ENCODE measurements around the gene HCN2. TPM values are rescaled to one million over a fixed set of nuclear protein-coding genes. Genes with fewer than 3 reads are reported as not detected.
A peak's percentile ranks its signal among the peaks of the same experiment; 100 is the strongest.

HCN2 gene
- total RNA-seq, 1 donor from 2014 or later: 0.52 TPM

- no peak for ATAC-seq
Measured at GRCh38 chr19:640161-640558, 50.5 kb downstream of the HCN2 start.

GRCh38 chr19:640606-641189 lies 51.0 kb downstream of the HCN2 start:
- ATAC-seq (no peak), DNase-seq (no peak)
- Histone ChIP-seq H3K4me1 (peaks cover 10% of the 10 kb centered on the region), H3K36me3 (peaks cover 2% of the 10 kb centered on the region), H3K27ac (no peak overlapping the region), H3K9me3 (no peaks in the 10 kb centered on the region), H3K27me3 (no peaks in the 10 kb centered on the region), H3K4me3 (no peak overlapping the region)
- TF ChIP-seq CTCF (IDR thresholded peaks at IDR 0.05): no peak
- intact Hi-C loops (cut with DNase I): no loop called here

More at GRCh38 chr19:640161-640558, 50.5 kb downstream of the HCN2 start:
- Histone ChIP-seq H3K9me3 (no peaks in the 10 kb centered on the region), H3K27me3 (no peaks in the 10 kb centered on the region), H3K4me1 (peaks cover 10% of the 10 kb centered on the region), H3K36me3 (no peaks in the 10 kb centered on the region), H3K4me3 (peak overlapping the region; percentile 44), H3K27ac (no peak overlapping the region)
- TF ChIP-seq CTCF (IDR thresholded peaks at IDR 0.05): no peak
- intact Hi-C loops (cut with DNase I): no loop called here
- DNase-seq: no peak

GRCh38 chr19:641702-642101 lies 52.0 kb downstream of the HCN2 start:
- ATAC-seq: no peak

GRCh38 chr19:642767-643727 lies 53.4 kb downstream of the HCN2 start:
- peaks cover 25% of the 10 kb centered on the region for H3K36me3 ChIP-seq
- intact Hi-C loops (cut with DNase I): no loop called here
- no peak for TF ChIP-seq CTCF (IDR thresholded peaks at IDR 0.05)

More at GRCh38 chr19:641702-642101, 52.0 kb downstream of the HCN2 start:
- no peak for TF ChIP-seq CTCF (IDR thresholded peaks at IDR 0.05)
- H3K27ac ChIP-seq: no peak overlapping the region
- H3K27me3 ChIP-seq: no peaks in the 10 kb centered on the region
- intact Hi-C loops (cut with DNase I): no loop called here
- H3K4me3 ChIP-seq: no peak overlapping the region
- DNase-seq: no peak
- H3K9me3 ChIP-seq: no peaks in the 10 kb centered on the region
- H3K4me1 ChIP-seq: peaks cover 10% of the 10 kb centered on the region
- H3K36me3 ChIP-seq: peaks cover 12% of the 10 kb centered on the region

GRCh38 chr19:643736-644135 lies 54.1 kb downstream of the HCN2 start:
- ATAC-seq: no peak
- H3K9me3 ChIP-seq: no peaks in the 10 kb centered on the region
- H3K36me3 ChIP-seq: peaks cover 32% of the 10 kb centered on the region
- no peak overlapping the region for H3K4me3 ChIP-seq
- no peak overlapping the region for H3K27ac ChIP-seq
- H3K27me3 ChIP-seq: no peaks in the 10 kb centered on the region
- intact Hi-C loops (cut with DNase I): no loop called here
- DNase-seq: no peak
- H3K4me1 ChIP-seq: peaks cover 6% of the 10 kb centered on the region
- TF ChIP-seq CTCF (IDR thresholded peaks at IDR 0.05): no peak

More at GRCh38 chr19:642767-643727, 53.4 kb downstream of the HCN2 start:
- H3K27me3 ChIP-seq: no peaks in the 10 kb centered on the region
- no peak for DNase-seq
- H3K4me3 ChIP-seq: no peak overlapping the region
- H3K27ac ChIP-seq: no peak overlapping the region
- no peaks in the 10 kb centered on the region for H3K9me3 ChIP-seq
- peaks cover 10% of the 10 kb centered on the region for H3K4me1 ChIP-seq
- no peak for ATAC-seq

Data from upper lobe of right lung (tissue), 1 donor.